Inflammatory macrophage (primary cell): ENCODE data around the gene GRB10.

Experiments used
- DNase-seq, 2 donors: peaks; one replicate each; pipeline ENCODE4 v3.0.0-alpha.2; 2020 to 2022

GRB10 gene

GRCh38 chr7:50778189-50778588 is 4.5 kb downstream of the GRB10 start:
- no peak for DNase-seq

- DNase-seq: no peak
Observed at GRCh38 chr7:50775836-50776235, 6.9 kb downstream of the GRB10 start.

GRCh38 chr7:50775231-50775630 is 7.5 kb downstream of the GRB10 start:
- no peak for DNase-seq

- peak; percentile 51 to 62 for DNase-seq
Observed at GRCh38 chr7:50774319-50774718, 8.4 kb downstream of the GRB10 start.

- DNase-seq: peak in 1 of 2 donors; percentile 12
Observed at GRCh38 chr7:50773071-50773470, 9.6 kb downstream of the GRB10 start.

GRCh38 chr7:50771120-50772002 is 11.3 kb downstream of the GRB10 start:
- DNase-seq: no peak

- no peak for DNase-seq
Observed at GRCh38 chr7:50768485-50769474, 13.9 kb downstream of the GRB10 start.

GRCh38 chr7:50766849-50767207 is 15.9 kb downstream of the GRB10 start:
- no peak for DNase-seq

- no peak for DNase-seq
Observed at GRCh38 chr7:50766106-50766848, 16.4 kb downstream of the GRB10 start.

GRCh38 chr7:50762337-50762736 is 20.4 kb downstream of the GRB10 start:
- no peak for DNase-seq

GRCh38 chr7:50761713-50762112 is 21.0 kb downstream of the GRB10 start:
- no peak for DNase-seq

GRCh38 chr7:50757703-50758390 is 24.8 kb downstream of the GRB10 start:
- DNase-seq: no peak

- no peak for DNase-seq
Observed at GRCh38 chr7:50756180-50756579, 26.5 kb downstream of the GRB10 start.

GRCh38 chr7:50754684-50755083 is 28.0 kb downstream of the GRB10 start:
- no peak for DNase-seq

GRCh38 chr7:50754241-50754640 is 28.5 kb downstream of the GRB10 start:
- DNase-seq: no peak

GRCh38 chr7:50752422-50752821 is 30.3 kb downstream of the GRB10 start:
- no peak for DNase-seq

- DNase-seq: no peak
Observed at GRCh38 chr7:50751146-50751545, 31.6 kb downstream of the GRB10 start.

- no peak for DNase-seq
Observed at GRCh38 chr7:50749896-50750295, 32.8 kb downstream of the GRB10 start.

GRCh38 chr7:50748472-50748871 is 34.2 kb downstream of the GRB10 start:
- DNase-seq: no peak

- no peak for DNase-seq
Observed at GRCh38 chr7:50745835-50746234, 36.9 kb downstream of the GRB10 start.

- DNase-seq: no peak
Observed at GRCh38 chr7:50745336-50745735, 37.4 kb downstream of the GRB10 start.

- no peak for DNase-seq
Observed at GRCh38 chr7:50743893-50744292, 38.8 kb downstream of the GRB10 start.
